ENCODE measurements around the gene CHID1. TPM values are rescaled to one million over a fixed set of nuclear protein-coding genes. Genes with fewer than 3 reads are reported as not detected.

CHID1 gene
- total RNA-seq, 1 donor from 2014 or later = 74.6 TPM

DNA sequence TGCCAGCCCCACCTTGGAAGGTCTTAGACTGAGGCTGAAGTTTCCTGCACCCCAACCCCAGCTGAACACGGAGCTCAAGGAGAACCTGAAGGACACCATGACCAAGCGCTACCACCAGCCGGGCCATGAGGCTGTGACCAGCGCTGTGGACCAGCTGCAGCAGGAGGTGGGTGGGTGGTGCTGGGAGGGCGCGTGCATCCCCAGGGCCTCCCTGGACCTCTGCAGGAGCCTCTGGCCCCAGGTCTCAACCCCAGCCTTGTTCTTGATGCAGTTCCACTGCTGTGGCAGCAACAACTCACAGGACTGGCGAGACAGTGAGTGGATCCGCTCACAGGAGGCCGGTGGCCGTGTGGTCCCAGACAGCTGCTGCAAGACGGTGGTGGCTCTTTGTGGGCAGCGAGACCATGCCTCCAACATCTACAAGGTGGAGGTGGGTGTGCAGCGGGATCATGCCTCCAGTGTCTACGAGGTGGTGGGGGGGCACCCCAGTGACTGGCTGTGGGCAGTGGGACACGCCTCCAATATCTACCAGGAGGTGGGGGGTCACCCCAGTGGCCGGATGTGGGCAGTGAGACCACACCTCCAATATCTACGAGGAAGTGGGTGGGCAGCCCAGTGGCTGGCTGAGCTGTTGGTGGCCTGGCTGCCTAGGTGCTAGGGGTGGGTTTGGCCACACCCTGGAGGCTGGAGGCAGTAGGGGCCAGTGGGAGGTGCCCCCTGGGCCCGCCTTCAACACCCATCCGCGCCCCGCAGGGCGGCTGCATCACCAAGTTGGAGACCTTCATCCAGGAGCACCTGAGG is 73.2 kb downstream of the CHID1 start:
- Histone ChIP-seq H3K9ac (ENCODE audit: low read length) (no peak overlapping the region), H3K9me3 (ENCODE audit: insufficient read depth, low read depth, low read length) (no peaks in the 10 kb centered on the region), H4K20me1 (ENCODE audit: insufficient read depth, low read length) (peaks cover 85% of the 10 kb centered on the region), H3K27me3 (ENCODE audit: insufficient read depth, low read length) (no peaks in the 10 kb centered on the region), H3K36me3 (ENCODE audit: insufficient read depth, low read length) (peaks cover 19% of the 10 kb centered on the region), H3K4me2 (ENCODE audit: low read length) (no peak overlapping the region), H3K27ac (ENCODE audit: low read depth, low read length) (no peak overlapping the region), H3K4me1 (ENCODE audit: insufficient read depth, low read length) (peaks cover 46% of the 10 kb centered on the region), H3K79me2 (ENCODE audit: insufficient read depth, low read length) (peaks cover 92% of the 10 kb centered on the region), H2AFZ (ENCODE audit: low read depth, low read length) (no peak overlapping the region), H3K4me3 (ENCODE audit: insufficient read depth, low read depth, low read length) (no peak overlapping the region)
- Mint-ChIP-seq H3K4me1 (ENCODE audit: low read depth, unreplicated experiment) (peaks cover 20% of the 10 kb centered on the region), H3K36me3 (ENCODE audit: low read depth, unreplicated experiment) (peaks cover 6% of the 10 kb centered on the region), H3K4me3 (ENCODE audit: unreplicated experiment) (no peak overlapping the region), H3K9me3 (ENCODE audit: unreplicated experiment) (no peaks in the 10 kb centered on the region), H3K27me3 (ENCODE audit: low read depth, unreplicated experiment) (no peaks in the 10 kb centered on the region), H3K27ac (ENCODE audit: unreplicated experiment) (no peak overlapping the region)
- FAIRE-seq (no peak), DNase-seq (ENCODE audit: low read depth) (no peak)
- TF ChIP-seq, protein P1, sequence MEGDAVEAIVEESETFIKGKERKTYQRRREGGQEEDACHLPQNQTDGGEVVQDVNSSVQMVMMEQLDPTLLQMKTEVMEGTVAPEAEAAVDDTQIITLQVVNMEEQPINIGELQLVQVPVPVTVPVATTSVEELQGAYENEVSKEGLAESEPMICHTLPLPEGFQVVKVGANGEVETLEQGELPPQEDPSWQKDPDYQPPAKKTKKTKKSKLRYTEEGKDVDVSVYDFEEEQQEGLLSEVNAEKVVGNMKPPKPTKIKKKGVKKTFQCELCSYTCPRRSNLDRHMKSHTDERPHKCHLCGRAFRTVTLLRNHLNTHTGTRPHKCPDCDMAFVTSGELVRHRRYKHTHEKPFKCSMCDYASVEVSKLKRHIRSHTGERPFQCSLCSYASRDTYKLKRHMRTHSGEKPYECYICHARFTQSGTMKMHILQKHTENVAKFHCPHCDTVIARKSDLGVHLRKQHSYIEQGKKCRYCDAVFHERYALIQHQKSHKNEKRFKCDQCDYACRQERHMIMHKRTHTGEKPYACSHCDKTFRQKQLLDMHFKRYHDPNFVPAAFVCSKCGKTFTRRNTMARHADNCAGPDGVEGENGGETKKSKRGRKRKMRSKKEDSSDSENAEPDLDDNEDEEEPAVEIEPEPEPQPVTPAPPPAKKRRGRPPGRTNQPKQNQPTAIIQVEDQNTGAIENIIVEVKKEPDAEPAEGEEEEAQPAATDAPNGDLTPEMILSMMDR (IDR thresholded peaks at IDR 0.05; ENCODE audit: insufficient read depth, low read depth, low read length) = no peak
- TF ChIP-seq EZH2 (IDR thresholded peaks at IDR 0.05; ENCODE audit: insufficient read depth, low read length) = no peak

DNA sequence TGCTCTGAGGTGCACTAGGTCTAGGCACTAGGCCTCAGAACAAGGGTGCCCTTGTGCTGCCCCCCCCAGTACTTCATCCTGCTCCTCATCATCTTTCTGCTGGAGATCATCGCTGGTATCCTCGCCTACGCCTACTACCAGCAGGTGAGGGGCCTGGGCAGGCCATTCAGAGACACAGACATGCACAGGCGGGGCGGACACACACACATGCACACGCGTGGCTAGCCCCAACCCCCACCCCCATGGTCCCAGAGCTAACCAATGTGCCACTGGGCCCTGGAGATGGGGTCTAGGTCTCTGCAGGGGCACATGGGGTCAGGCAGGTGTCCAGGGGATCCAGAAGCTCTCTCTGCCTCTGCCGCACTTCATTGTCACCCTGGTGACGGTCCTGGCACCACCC is 73.9 kb downstream of the CHID1 start:
- H3K4me3 ChIP-seq (ENCODE audit: insufficient read depth, low read depth, low read length) = no peak overlapping the region
- Mint-ChIP-seq H3K36me3 (ENCODE audit: low read depth, unreplicated experiment) (peaks cover 6% of the 10 kb centered on the region), H3K27ac (ENCODE audit: unreplicated experiment) (no peak overlapping the region), H3K4me1 (ENCODE audit: low read depth, unreplicated experiment) (peaks cover 22% of the 10 kb centered on the region), H3K4me3 (ENCODE audit: unreplicated experiment) (no peak overlapping the region), H3K27me3 (ENCODE audit: low read depth, unreplicated experiment) (peaks cover under 1% of the 10 kb centered on the region), H3K9me3 (ENCODE audit: unreplicated experiment) (no peaks in the 10 kb centered on the region)
- DNase-seq (ENCODE audit: low read depth) (no peak), FAIRE-seq (no peak)
- no peak overlapping the region for H3K27ac ChIP-seq (ENCODE audit: low read depth, low read length)
- peaks cover 83% of the 10 kb centered on the region for H4K20me1 ChIP-seq (ENCODE audit: insufficient read depth, low read length)
- H3K79me2 ChIP-seq (ENCODE audit: insufficient read depth, low read length) = peaks cover 87% of the 10 kb centered on the region
- no peak overlapping the region for H3K9ac ChIP-seq (ENCODE audit: low read length)
- peaks cover 19% of the 10 kb centered on the region for H3K36me3 ChIP-seq (ENCODE audit: insufficient read depth, low read length)
- no peaks in the 10 kb centered on the region for H3K9me3 ChIP-seq (ENCODE audit: insufficient read depth, low read depth, low read length)
- H3K4me1 ChIP-seq (ENCODE audit: insufficient read depth, low read length) = peaks cover 53% of the 10 kb centered on the region
- no peaks in the 10 kb centered on the region for H3K27me3 ChIP-seq (ENCODE audit: insufficient read depth, low read length)
- TF ChIP-seq, protein P1 (IDR thresholded peaks at IDR 0.05; ENCODE audit: insufficient read depth, low read depth, low read length) = no peak
- no peak for TF ChIP-seq EZH2 (IDR thresholded peaks at IDR 0.05; ENCODE audit: insufficient read depth, low read length)
- no peak overlapping the region for H3K4me2 ChIP-seq (ENCODE audit: low read length)
- no peak overlapping the region for H2AFZ ChIP-seq (ENCODE audit: low read depth, low read length)

- Histone ChIP-seq H3K79me2 (ENCODE audit: insufficient read depth, low read length) (peaks cover 83% of the 10 kb centered on the region), H3K4me1 (ENCODE audit: insufficient read depth, low read length) (peaks cover 56% of the 10 kb centered on the region), H3K36me3 (ENCODE audit: insufficient read depth, low read length) (peaks cover 19% of the 10 kb centered on the region), H3K4me2 (ENCODE audit: low read length) (no peak overlapping the region), H4K20me1 (ENCODE audit: insufficient read depth, low read length) (peaks cover 83% of the 10 kb centered on the region), H2AFZ (ENCODE audit: low read depth, low read length) (no peak overlapping the region), H3K27me3 (ENCODE audit: insufficient read depth, low read length) (no peaks in the 10 kb centered on the region), H3K9me3 (ENCODE audit: insufficient read depth, low read depth, low read length) (no peaks in the 10 kb centered on the region), H3K27ac (ENCODE audit: low read depth, low read length) (no peak overlapping the region), H3K9ac (ENCODE audit: low read length) (no peak overlapping the region), H3K4me3 (ENCODE audit: insufficient read depth, low read depth, low read length) (no peak overlapping the region)
- no peaks in the 10 kb centered on the region for H3K9me3 Mint-ChIP-seq (ENCODE audit: unreplicated experiment)
- no peak overlapping the region for H3K4me3 Mint-ChIP-seq (ENCODE audit: unreplicated experiment)
- H3K36me3 Mint-ChIP-seq (ENCODE audit: low read depth, unreplicated experiment) = peaks cover 6% of the 10 kb centered on the region
- DNase-seq (ENCODE audit: low read depth) (no peak), FAIRE-seq (no peak)
- no peak overlapping the region for H3K27ac Mint-ChIP-seq (ENCODE audit: unreplicated experiment)
- TF ChIP-seq, protein P1 (IDR thresholded peaks at IDR 0.05; ENCODE audit: insufficient read depth, low read depth, low read length) = no peak
- no peak for TF ChIP-seq EZH2 (IDR thresholded peaks at IDR 0.05; ENCODE audit: insufficient read depth, low read length)
- H3K4me1 Mint-ChIP-seq (ENCODE audit: low read depth, unreplicated experiment) = peaks cover 22% of the 10 kb centered on the region
- H3K27me3 Mint-ChIP-seq (ENCODE audit: low read depth, unreplicated experiment) = peaks cover 1% of the 10 kb centered on the region
Measured at GRCh38 chr11:836274-836673, 74.3 kb downstream of the CHID1 start.

Measured in astrocyte (in vitro differentiated cells and primary cell).